ENCODE data around the gene FABP1. TPM values are rescaled to one million over a fixed set of nuclear protein-coding genes. Genes with fewer than 3 reads are reported as not detected.

Gene FABP1
- total and polyA plus RNA-seq, 2 of the 4 experiments (the other 2 are of a cell fraction): not detected

DNA sequence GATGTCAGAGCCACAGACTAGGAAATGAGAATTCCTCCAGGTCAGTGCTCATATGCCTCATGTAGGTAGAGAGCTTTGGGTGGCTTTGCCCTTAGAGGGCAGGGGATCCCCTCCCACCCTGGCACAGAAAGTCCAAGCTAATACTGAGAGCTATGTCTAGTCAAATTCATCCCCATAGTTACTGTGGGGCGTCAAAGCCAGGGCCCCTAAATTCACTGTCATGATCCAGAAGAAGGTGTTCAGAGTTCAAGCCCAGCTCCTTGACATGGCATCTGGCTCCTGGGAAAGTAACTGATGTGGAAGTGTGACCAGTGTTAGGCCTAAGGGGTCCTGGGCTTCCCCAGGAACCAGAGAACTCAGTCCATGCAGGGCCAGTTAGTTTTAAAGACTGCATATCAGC lies 44.1 kb upstream of the FABP1 start:
- H3K4me3 ChIP-seq (ENCODE audit: insufficient read depth, low read depth, low read length): no peak overlapping the region
- H2BK120ac ChIP-seq (ENCODE audit: low read depth, low read length): no peak overlapping the region
- no peak overlapping the region for H2AK5ac ChIP-seq (ENCODE audit: low read depth, low read length)
- H3K36me3 ChIP-seq (ENCODE audit: control insufficient read depth, insufficient read depth, low read length): no peaks in the 10 kb centered on the region
- H4K20me1 ChIP-seq (ENCODE audit: insufficient read depth, low read length): no peaks in the 10 kb centered on the region
- ChIA-PET POLR2A (ENCODE audit: unreplicated experiment) (no interaction called here), CTCF (no interaction called here)
- no peaks in the 10 kb centered on the region for H3K4me1 ChIP-seq (ENCODE audit: control insufficient read depth, insufficient read depth, low read length)
- no peak overlapping the region for H2BK5ac ChIP-seq (ENCODE audit: low read depth, low read length, poor library complexity, severe bottlenecking)
- H3K14ac ChIP-seq (replicated peaks; ENCODE audit: low read depth, low read length): no peak overlapping the region
- H3K18ac ChIP-seq (ENCODE audit: low read depth, low read length): no peak overlapping the region
- BruUV-seq (replicated peaks): no TSS peak
- dilution Hi-C loops (cut with HindIII; ENCODE audit: low sequenced_read_pairs, unreplicated experiment): no loop called here
- ATAC-seq (ENCODE audit: low read depth) (no peak), DNase-seq (no peak)
- intact Hi-C loops (cut with micrococcal nuclease): no loop called here
- H4K91ac ChIP-seq (ENCODE audit: insufficient read depth, low read depth, low read length): no peak overlapping the region
- H3K4ac ChIP-seq (ENCODE audit: low read depth, low read length): no peak overlapping the region
- H4K5ac ChIP-seq (ENCODE audit: low read depth, low read length): no peak overlapping the region
- no peak overlapping the region for H3K23ac ChIP-seq (ENCODE audit: low read depth, low read length)
- H3K9me3 ChIP-seq (ENCODE audit: control insufficient read depth, insufficient read depth, low read length): no peaks in the 10 kb centered on the region
- WGBS, 2 experiments (ENCODE audit: extremely low coverage in 2 of 2, insufficient read length in 1 of 2): no CpG with 5 or more reads among the region's 1 CpG
- H3K27me3 ChIP-seq (ENCODE audit: control insufficient read depth, insufficient read depth, low read length): peaks cover 15% of the 10 kb centered on the region
- TF ChIP-seq USF2 (IDR thresholded peaks at IDR 0.05; ENCODE audit: low read depth, low read length): no peak
- TF ChIP-seq SMC3 (IDR thresholded peaks at IDR 0.05; ENCODE audit: low read depth, low read length): no peak
- TF ChIP-seq RFX5 (IDR thresholded peaks at IDR 0.05; ENCODE audit: low read depth, low read length): no peak
- TF ChIP-seq BHLHE40 (IDR thresholded peaks at IDR 0.05; ENCODE audit: low read depth, low read length): no peak
- TF ChIP-seq RAD21 (IDR thresholded peaks at IDR 0.05; ENCODE audit: low read length): no peak
- no peak for TF ChIP-seq CEBPB (IDR thresholded peaks at IDR 0.05; ENCODE audit: low read depth, low read length)
- TF ChIP-seq ELK1 (IDR thresholded peaks at IDR 0.05; ENCODE audit: borderline replicate concordance, low read depth, low read length): no peak
- in situ Hi-C loops (cut with MboI; ENCODE audit: low sequenced_read_pairs): no loop called here
- H2AFZ ChIP-seq (replicated peaks; ENCODE audit: low read length, poor library complexity): no peak overlapping the region
- H2BK20ac ChIP-seq (ENCODE audit: low read depth, low read length): no peak overlapping the region
- H3K9ac ChIP-seq (ENCODE audit: low read depth, low read length): no peak overlapping the region
- no peaks in the 10 kb centered on the region for H3K9me1 ChIP-seq (ENCODE audit: insufficient read depth, low read length)
- H2BK15ac ChIP-seq (ENCODE audit: low read depth, low read length): no peak overlapping the region
- no peak overlapping the region for H4K8ac ChIP-seq (ENCODE audit: low read depth in 2 of 2, low read length in 2 of 2)
- no peak overlapping the region for H2AK9ac ChIP-seq (replicated peaks; ENCODE audit: low read depth, low read length, poor library complexity)
- H3K27ac ChIP-seq (ENCODE audit: insufficient read depth, low read length): no peak overlapping the region
- H3K79me1 ChIP-seq (ENCODE audit: low read depth in 1 of 2, low read length in 2 of 2): no peaks in the 10 kb centered on the region
- H3K56ac ChIP-seq (ENCODE audit: extremely low read depth, insufficient read depth, low read length): no peak overlapping the region
- no peak overlapping the region for H3K4me2 ChIP-seq (ENCODE audit: low read depth, low read length)

All from IMR-90 (cell line).